Fibroblast of gingiva (primary cell): ENCODE data around the gene CNTNAP1.
"Not testable (repeated sequence)": the region's sequence is repeated elsewhere in the genome, so short reads cannot be mapped to it uniquely, and the experiment has no call there.

Experiments
- DNase-seq: peaks from one replicate; pipeline ENCODE4 v3.0.0-alpha.2; 2011; ENCODE audit warnings: low read depth

Gene CNTNAP1

GRCh38 chr17:42681976-42682721 is at the start of gene CNTNAP1:
Gene CNTNAP1 (plus strand): TSS chr17:42682531. CDS start chr17:42682830, 299 bp downstream.
- DNase-seq: peak; percentile 77

- no peak for DNase-seq
Measured at GRCh38 chr17:42632949-42633444, 49.3 kb upstream of the CNTNAP1 start.

GRCh38 chr17:42639525-42640113 is 42.7 kb upstream of the CNTNAP1 start:
- no peak for DNase-seq

GRCh38 chr17:42640121-42640520 is 42.2 kb upstream of the CNTNAP1 start:
- DNase-seq: no peak

- DNase-seq: no peak
Measured at GRCh38 chr17:42642336-42642735, 40.0 kb upstream of the CNTNAP1 start.

DNA sequence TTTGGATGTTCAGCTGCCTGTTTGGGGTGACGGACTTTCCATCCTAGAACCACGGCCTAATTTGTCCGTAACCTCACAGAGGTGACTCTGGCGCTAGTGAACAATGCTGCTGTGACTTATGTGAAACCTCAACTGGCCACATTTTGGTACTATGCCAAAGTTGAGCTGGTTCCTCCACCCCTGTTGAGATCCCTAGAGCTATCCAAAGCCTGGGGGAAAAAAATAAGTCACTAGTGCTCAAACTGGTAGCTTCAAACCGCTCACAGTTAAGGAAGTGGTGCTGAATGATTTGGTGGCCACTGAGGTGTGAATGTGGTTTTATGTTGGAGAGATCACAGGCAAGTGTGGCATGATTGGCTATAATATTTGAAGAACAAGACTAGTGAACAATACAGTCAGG is 34.6 kb upstream of the CNTNAP1 start:
- DNase-seq: no peak

DNA sequence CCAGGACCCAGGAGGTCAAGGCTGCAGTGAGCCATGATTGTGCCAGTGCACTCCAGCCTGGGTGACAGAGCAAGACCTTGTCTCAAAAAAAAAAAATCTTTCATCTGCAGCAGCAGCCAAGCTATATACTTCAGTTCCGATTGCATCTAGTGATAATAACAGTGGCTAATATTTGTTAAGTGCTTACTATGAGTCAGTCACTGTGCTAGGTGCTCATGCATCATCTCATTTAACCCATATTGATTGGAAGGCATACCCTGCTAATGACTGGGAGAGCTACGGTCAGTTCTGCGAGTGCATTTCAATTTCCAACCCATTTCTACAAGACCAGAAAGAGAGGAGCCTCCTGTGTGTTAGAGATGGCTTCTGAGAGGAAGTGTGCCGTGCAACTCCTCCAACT is 30.9 kb upstream of the CNTNAP1 start:
- no peak for DNase-seq

- DNase-seq: peak; percentile 79
Measured at GRCh38 chr17:42653179-42654124, 28.9 kb upstream of the CNTNAP1 start.

- no peak for DNase-seq
Measured at GRCh38 chr17:42655528-42655927, 26.8 kb upstream of the CNTNAP1 start.

DNA sequence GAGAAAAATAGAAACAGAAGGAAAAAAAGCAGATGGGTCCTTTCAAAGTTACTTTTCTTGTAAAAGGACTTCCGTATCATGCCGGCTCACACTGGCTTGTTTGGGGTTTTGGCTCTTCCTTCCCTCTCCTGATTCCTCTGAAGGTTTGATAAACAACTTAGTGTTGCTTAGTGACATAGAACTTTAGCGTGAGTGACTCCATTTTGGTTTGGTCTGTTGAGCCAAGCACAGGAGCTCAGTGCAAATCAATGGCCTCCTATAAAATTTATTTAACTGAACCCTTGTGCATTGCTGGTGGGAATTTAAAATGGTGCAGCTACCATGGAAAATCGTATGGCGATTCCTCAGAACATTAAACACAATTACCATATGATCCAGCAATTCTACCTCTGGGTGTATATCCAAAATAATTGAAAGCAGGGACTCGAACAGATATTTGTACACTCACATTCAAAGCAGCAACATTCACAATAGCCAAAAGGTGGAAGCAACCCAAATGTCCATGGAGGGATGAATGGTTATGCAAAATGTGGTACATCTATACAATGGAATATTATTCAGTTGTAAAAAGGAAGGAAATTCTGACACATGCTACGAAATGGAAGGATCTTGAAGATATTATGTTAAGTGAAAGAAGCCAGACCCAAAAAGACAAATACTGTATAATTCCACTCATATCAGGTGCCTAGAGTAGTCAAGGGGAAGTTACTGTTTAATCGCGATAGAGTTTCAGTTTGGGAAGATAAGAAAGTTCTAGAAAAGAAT is 24.3 kb upstream of the CNTNAP1 start:
- no peak for DNase-seq

GRCh38 chr17:42659079-42659931 is 23.0 kb upstream of the CNTNAP1 start, which contains the start of gene TUBG2:
Gene TUBG2 (plus strand): TSS chr17:42659284. CDS start chr17:42659504, 220 bp downstream.
- DNase-seq: peak; percentile 85

DNA sequence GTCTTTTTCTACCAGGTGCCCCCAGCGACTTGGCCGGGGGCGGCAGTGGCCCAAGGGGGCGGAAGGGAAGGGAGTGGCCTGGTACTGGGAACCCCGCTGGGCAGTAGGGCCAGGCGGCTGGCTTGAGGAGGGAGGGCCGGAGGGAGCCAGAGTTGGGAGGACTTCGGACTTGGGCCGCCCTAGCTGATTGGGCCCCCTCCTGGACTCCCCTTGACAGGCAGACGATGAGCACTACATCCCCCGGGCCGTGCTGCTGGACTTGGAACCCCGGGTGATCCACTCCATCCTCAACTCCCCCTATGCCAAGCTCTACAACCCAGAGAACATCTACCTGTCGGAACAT is 22.4 kb upstream of the CNTNAP1 start:
- not testable (repeated sequence) for DNase-seq

GRCh38 chr17:42660692-42661345 is 21.5 kb upstream of the CNTNAP1 start:
- no peak for DNase-seq

- no peak for DNase-seq
Measured at GRCh38 chr17:42665581-42666001, 16.7 kb upstream of the CNTNAP1 start.

DNA sequence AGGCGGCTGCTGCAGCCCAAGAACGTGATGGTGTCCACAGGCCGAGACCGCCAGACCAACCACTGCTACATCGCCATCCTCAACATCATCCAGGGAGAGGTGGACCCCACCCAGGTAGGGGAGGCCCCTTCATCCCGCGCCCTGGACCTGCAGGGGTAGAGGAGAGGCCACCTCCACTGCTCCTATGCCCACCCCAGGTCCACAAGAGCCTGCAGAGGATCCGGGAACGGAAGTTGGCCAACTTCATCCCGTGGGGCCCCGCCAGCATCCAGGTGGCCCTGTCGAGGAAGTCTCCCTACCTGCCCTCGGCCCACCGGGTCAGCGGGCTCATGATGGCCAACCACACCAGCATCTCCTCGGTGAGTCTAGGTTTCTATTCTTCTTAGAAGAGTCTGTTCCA is 16.2 kb upstream of the CNTNAP1 start:
- not testable (repeated sequence) for DNase-seq

DNA sequence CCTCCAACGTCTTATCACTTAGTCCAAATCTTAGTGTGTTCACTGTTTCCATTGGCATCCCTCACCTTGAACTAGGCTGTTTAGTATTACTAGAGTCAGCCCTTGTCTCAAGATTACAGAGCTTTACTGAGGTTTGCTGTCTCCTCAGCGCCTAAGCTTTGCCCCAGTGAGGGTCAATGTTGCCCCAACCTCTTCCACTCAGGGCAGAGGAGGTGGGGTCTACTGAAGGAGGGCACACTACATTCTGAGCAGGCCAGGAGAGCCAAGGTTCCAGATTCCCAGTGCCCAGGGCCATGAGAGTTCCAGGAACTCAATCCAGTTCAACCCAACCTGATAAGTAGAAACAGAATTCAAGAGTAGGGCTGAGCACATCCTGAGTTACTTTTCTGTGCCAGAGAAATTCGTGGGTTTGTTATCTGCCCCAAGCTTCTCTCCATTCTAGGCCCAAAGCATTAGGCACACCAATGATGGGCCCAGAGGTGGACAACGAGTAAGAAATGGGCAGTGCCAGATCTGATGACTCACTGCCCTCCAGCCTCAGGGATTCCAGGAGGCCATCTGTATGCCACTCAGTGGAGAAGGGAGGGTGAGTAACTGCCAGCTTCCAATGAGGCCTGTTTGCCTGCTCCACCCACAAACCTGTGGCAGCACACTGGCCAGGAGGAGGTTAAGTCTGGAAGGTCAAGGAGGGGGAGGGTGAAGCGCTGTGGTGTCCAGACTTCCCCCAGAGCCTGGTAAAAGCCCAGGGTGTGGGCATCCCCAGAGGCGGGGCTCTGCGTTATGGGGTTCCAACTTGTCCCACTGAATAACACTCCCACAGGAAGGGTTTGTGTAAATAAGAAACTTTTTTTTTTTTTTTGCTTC is 15.0 kb upstream of the CNTNAP1 start:
- peak; percentile 86 for DNase-seq

DNA sequence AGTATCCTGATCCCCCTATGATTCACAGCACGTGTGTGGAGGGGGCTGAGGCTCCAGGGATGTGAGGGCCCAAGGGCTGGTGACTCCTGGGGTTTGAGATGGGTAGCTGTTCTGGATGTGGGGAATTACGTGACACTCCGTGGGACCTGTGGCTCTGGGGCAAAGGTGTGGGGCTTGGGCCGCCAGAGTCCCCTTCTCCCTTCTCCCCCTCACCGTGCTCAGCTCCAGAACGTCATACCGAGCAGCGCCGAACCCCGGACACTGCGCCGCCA is 12.7 kb upstream of the CNTNAP1 start:
- no peak for DNase-seq

DNA sequence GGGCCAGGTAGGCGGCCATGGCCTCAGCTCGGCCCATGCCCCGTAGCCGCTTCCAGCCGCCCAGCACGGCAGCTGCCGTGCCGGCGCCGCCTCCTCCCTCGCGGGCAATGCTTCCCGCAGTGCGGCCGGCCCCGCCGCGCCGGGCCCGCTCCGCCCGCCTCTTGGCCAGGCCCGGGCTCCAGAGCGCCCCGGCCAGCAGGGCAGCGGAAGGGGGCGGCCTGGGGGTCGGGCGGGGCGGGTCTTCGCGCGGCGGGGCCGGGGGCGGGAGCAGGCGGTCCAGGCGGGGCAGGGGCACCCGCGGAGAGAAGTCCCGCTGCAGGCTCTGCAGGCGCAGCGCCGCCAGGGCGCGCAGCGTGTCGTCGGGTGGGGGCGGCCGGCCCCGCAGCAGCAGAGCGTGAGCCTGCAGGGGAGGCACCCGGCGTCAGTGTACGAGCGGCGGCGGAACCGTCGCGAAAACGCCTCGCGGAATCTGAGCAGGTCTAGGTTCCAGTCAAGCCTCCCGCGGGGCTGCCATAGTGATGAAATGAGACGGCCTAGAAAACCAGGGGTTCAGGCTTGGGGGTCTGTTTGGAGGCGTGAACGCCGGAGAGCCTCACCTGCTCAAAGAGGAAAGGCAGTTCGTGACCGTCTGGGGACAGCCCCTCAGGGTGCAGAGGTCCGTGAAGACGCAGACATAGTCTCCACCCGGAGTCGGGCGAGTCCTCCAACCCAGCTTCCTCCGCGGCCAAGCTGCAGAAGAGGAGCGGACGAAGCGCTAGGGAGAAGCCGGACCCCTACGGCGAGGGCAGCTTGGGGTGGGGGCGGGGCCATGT is 12.1 kb upstream of the CNTNAP1 start:
- DNase-seq: no peak
